Stomach (tissue), 4 donors: ENCODE measurements around the gene SLC26A1.

Experiments
- EP300 ChIP-seq: sonication (generic); formaldehyde crosslinking; IDR thresholded peaks from one replicate; pipeline ENCODE4 v1.6.1; 2017; ENCODE audit warnings: antibody characterized with exemption
- POLR2A ChIP-seq, 4 donors: fragments of 450-650 bp; IDR thresholded peaks; one replicate each; pipeline ENCODE4 v1.6.1; 2016; ENCODE audit warnings: antibody characterized with exemption in 4 of 4, control low read depth in 2 of 4, mild to moderate bottlenecking in 1 of 4, moderate library complexity in 1 of 4
- POLR2AphosphoS5 ChIP-seq, 3 donors: sonication (generic); formaldehyde crosslinking; IDR thresholded peaks; one replicate each; pipeline ENCODE4 v1.6.1; 2016; ENCODE audit warnings: antibody characterized with exemption in 3 of 3

- TF ChIP-seq EP300 = no peak
- TF ChIP-seq POLR2AphosphoS5 (IDR thresholded peaks at IDR 0.05) = no peak
- TF ChIP-seq POLR2A (IDR thresholded peaks at IDR 0.05) = no peak
Observed at GRCh38 chr4:965048-965765, 28.0 kb downstream of the SLC26A1 start.
